ENCODE data around the gene REN. TPM values are rescaled to one million over a fixed set of nuclear protein-coding genes. Genes with fewer than 3 reads are reported as not detected.
A peak's percentile ranks its signal among the peaks of the same experiment; 100 is the strongest.

The REN gene
- total and polyA plus RNA-seq, 2 of the 8 experiments (the other 6 are each of a cell fraction or from before 2014, with no cell fraction given): 0.05 TPM; not detected in 1

GRCh38 chr1:204181116-204181515 is 15.0 kb upstream of the REN start:
- Histone ChIP-seq H2BK15ac (ENCODE audit: low read length) (peak overlapping the region; percentile 65; the same call in 1 of the 2 replicates), H4K91ac (replicated peaks; ENCODE audit: insufficient read length, low read length) (no peak overlapping the region), H2BK12ac (ENCODE audit: low read depth, low read length) (no peak overlapping the region), H3K9me3 (ENCODE audit: insufficient read depth in 2 of 2, low read depth in 1 of 2, low read length in 1 of 2) (no peaks in the 10 kb centered on the region), H2AFZ (ENCODE audit: low read length) (no peak overlapping the region), H3K4ac (replicated peaks; ENCODE audit: insufficient read length, low read depth, low read length) (no peak overlapping the region), H3K36me3 (ENCODE audit: control insufficient read depth in 2 of 4, insufficient read depth in 4 of 4, low read length in 3 of 4) (no peaks in the 10 kb centered on the region), H3K4me1 (replicated peaks in 1 of 4; ENCODE audit: control insufficient read depth in 3 of 4, insufficient read depth in 4 of 4, low read length in 3 of 4) (no peaks in the 10 kb centered on the region), H2AK5ac (ENCODE audit: low read depth, low read length) (no peak overlapping the region), H3K23me2 (ENCODE audit: low read depth, low read length) (no peaks in the 10 kb centered on the region), H3K14ac (ENCODE audit: insufficient read length) (no peak overlapping the region), H4K5ac (ENCODE audit: insufficient read length, low read depth, low read length) (no peak overlapping the region), H3K4me2 (ENCODE audit: insufficient read depth in 1 of 2, low read depth in 2 of 2, low read length in 2 of 2) (no peak overlapping the region), H2BK5ac (ENCODE audit: low read depth, low read length) (no peak overlapping the region), H3K4me3 (ENCODE audit: extremely low read depth in 1 of 4, insufficient read depth in 2 of 4, low read depth in 3 of 4, low read length in 4 of 4) (no peak overlapping the region), H3K27me3 (replicated peaks in 1 of 4; ENCODE audit: control insufficient read depth in 3 of 4, extremely low read depth in 1 of 4, insufficient read depth in 3 of 4, low read length in 3 of 4) (0 out of 7 replicates have a peak, but pooled peaks cover 0 to 2% (median 0%) of the 10 kb centered on the region in 4 experiments), H3K56ac (replicated peaks; ENCODE audit: insufficient read length, low read depth, low read length) (no peak overlapping the region), H4K20me1 (replicated peaks in 1 of 2; ENCODE audit: control insufficient read depth in 1 of 2, insufficient read depth in 2 of 2, low read length in 2 of 2) (no peaks in the 10 kb centered on the region), H3K27ac (ENCODE audit: low read depth, low read length) (no peak overlapping the region), H2BK20ac (ENCODE audit: low read length) (no peak overlapping the region), H3K9ac (replicated peaks in 1 of 4; ENCODE audit: extremely low read depth in 1 of 4, low read depth in 3 of 4, low read length in 3 of 4) (no peak overlapping the region), H3K79me2 (ENCODE audit: control insufficient read depth in 1 of 2, insufficient read depth in 2 of 2, low read length in 2 of 2) (no peaks in the 10 kb centered on the region), H2BK120ac (replicated peaks; ENCODE audit: low read depth, low read length) (no peak overlapping the region), H3K79me1 (ENCODE audit: low read depth, low read length) (no peaks in the 10 kb centered on the region), H3K23ac (ENCODE audit: insufficient read length) (no peak overlapping the region), H3K18ac (ENCODE audit: extremely low read depth, low read length) (no peak overlapping the region), H4K8ac (ENCODE audit: extremely low read depth, insufficient read depth, low read length) (no peak overlapping the region)
- FAIRE-seq (no peak), DNase-seq (ENCODE audit: low read depth in 1 of 2, low spot score in 2 of 2) (no peak)
- ChIA-PET POLR2A (ENCODE audit: partially characterized antibody) (interaction anchor here (1.3 kb wide), 1 partner anchor 9 kb away, joined by 4 read pairs; no protein-coding TSS in a partner anchor), CTCF (ENCODE audit: partially characterized antibody) (interaction anchor here (1.2 to 10.6 kb wide), 6 partner anchors 7 to 182 kb away, joined by 3 to 106 read pairs (median 18); no protein-coding TSS in a partner anchor)
- WGBS, 2 experiments (ENCODE audit: extremely low coverage in 1 of 2, insufficient coverage in 1 of 2, insufficient read length in 1 of 2, insufficient replicate concordance in 2 of 2, low coverage in 1 of 2, low lambda C conversion rate in 2 of 2, missing lambda C conversion rate in 1 of 2): 86% methylated on average over 1 of the region's 1 CpG; no CpG with 5 or more reads in 1 of the 2 experiments
- no peak for TF ChIP-seq RBBP5 (IDR thresholded peaks at IDR 0.05; ENCODE audit: borderline replicate concordance, low read depth, low read length)
- TF ChIP-seq MAX (IDR thresholded peaks at IDR 0.05): no peak
- no peak for TF ChIP-seq PHF8 (conservative IDR thresholded peaks at IDR 0.05; ENCODE audit: low read depth, low read length)
- TF ChIP-seq CBX8 (IDR thresholded peaks at IDR 0.05; ENCODE audit: borderline replicate concordance, low read depth, low read length): no peak
- TF ChIP-seq JUND (IDR thresholded peaks at IDR 0.05; ENCODE audit: low read length): no peak
- no peak for TF ChIP-seq BCL11A (IDR thresholded peaks at IDR 0.05; ENCODE audit: low read depth in 2 of 2, low read length in 2 of 2)
